ENCODE measurements around the gene RIMS3. TPM values are rescaled to one million over a fixed set of nuclear protein-coding genes. Genes with fewer than 3 reads are reported as not detected.
"Not testable (repeated sequence)": the region's sequence is repeated elsewhere in the genome, so short reads cannot be mapped to it uniquely, and the experiment has no call there.

The RIMS3 gene
- total RNA-seq, 1 donor from 2014 or later: 1.6 TPM

- no peak for DNase-seq (ENCODE audit: missing footprints)
- intact Hi-C loops (cut with DNase I): no loop called here
- ATAC-seq: no peak
These were observed 43.5 kb downstream of the RIMS3 start for GRCh38 chr1:40621821-40622450.

- DNase-seq (ENCODE audit: missing footprints): no peak
- intact Hi-C loops (cut with DNase I): no loop called here
- ATAC-seq: no peak
These were observed 44.8 kb downstream of the RIMS3 start for GRCh38 chr1:40620586-40621210.

DNA sequence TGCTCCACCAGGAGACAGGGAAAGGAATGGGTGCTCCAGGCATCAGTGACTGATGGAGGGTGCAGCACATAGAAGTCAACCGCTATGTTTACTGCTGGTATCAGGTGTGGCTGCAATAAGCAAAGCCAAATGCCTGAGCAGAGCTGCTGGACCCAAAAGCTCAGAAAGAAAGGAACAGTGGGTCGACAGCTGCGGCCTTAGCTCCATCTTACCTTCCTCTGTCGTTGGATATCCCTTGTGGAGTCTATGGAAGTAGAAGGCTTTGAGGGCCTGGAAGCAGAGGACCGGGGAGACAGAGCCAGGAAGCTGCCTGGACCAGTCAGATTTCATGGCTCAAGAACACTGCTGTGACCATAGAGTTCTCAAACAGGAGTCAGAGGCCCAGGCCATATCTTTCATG, 45.3 kb downstream of the RIMS3 start:
- no peak for DNase-seq (ENCODE audit: missing footprints)
- intact Hi-C loops (cut with DNase I): no loop called here
- ATAC-seq: no peak

- ATAC-seq: no peak
- no peak for DNase-seq (ENCODE audit: missing footprints)
- intact Hi-C loops (cut with DNase I): no loop called here
These were observed 47.4 kb downstream of the RIMS3 start for GRCh38 chr1:40618108-40618507.

GRCh38 chr1:40612345-40612831, 53.1 kb downstream of the RIMS3 start:
- no peak for DNase-seq (ENCODE audit: missing footprints)
- peak; percentile 81 for ATAC-seq
- intact Hi-C loops (cut with DNase I): loop anchor here (2.0 to 5.0 kb wide), 3 partner anchors 55 to 340 kb away; partner anchors contain the start of gene RIMS3

DNA sequence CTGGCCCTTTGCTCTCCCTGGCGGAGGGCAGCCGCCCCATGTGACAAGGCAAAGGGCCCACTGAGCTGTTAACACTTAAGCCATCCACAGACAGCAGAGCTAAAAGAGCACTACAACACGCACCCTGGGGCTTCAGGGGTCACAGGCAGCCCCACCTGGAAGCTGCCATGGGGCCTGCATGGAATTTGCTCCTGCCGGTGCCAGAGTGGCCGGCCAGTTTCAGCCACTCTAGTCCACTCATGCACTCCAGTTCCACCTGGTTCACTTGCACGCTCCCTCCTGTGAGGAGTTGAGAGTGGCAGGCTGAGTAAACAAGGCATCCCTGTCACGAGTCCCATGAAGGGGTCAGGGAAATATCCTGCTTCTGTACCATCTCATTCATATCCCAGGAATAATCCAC, 55.3 kb downstream of the RIMS3 start:
- ATAC-seq (no peak), DNase-seq (ENCODE audit: missing footprints) (no peak)
- intact Hi-C loops (cut with DNase I): loop anchor here (5.0 kb wide), 2 partner anchors 57 to 342 kb away; partner anchors contain the start of gene RIMS3

DNA sequence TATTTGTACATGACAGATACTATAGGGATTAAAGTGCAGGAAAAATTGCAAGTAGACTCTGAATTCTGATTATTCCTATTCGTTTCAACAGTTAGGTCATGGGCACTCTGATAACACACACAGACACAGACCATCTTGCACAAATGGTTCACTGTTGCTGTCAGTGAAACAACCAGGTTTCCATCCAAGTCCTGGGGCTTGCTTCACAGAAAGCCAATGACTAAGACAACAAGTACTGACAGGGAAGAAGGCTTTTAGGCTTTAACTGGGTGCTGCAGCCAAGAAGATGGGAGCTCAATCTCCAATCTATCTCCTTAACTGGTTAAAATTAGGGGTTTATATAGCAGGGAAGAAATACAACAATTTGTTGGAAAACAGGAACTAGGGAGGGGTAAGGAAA, 57.6 kb downstream of the RIMS3 start:
- intact Hi-C loops (cut with DNase I): no loop called here
- no peak for DNase-seq (ENCODE audit: missing footprints)

DNA sequence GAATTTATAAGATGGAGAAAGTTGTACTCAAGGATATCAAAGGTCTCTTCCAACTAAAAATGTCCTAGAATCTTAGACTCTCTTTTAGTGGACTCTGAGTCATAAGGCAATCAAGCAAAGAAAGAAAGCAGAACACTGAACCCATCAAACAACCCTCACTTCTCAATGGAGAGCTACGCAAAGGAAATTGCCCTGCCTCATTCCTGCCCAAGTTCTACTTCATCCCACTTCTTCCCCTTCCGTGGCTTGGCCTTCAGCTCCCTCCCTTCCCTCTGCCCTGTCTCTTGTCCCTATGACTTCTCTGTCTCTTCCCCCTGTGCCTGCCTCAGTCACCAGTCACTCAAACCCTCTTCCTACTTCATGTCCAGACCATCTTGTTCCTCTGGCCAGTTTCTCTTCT, 58.5 kb downstream of the RIMS3 start:
- intact Hi-C loops (cut with DNase I): no loop called here
- no peak for DNase-seq (ENCODE audit: missing footprints)
- ATAC-seq: peak; percentile 16

More for the DNA sequence above, 57.6 kb downstream of the RIMS3 start:
- ATAC-seq: no peak

DNA sequence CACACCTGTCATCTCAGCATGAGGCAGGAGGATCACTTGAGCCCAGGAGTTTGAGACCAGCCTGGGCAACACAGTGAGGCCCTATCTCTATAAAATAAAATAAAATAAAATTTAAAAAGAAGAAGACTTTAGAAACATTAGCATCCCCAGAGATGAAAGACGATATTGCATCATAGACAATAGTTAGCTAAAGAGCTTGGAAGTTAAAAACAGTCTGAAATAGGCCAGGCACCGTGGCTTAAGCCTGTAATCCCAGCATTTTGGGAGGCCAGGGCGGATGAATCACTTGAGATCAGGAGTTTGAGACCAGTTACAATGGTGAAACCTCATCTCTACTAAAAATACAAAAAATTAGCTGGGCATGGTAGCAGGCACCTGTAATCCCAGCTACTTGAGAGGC, 59.3 kb downstream of the RIMS3 start:
- ATAC-seq (no peak), DNase-seq (ENCODE audit: missing footprints) (no peak)
- intact Hi-C loops (cut with DNase I): no loop called here

GRCh38 chr1:40599926-40600325, 65.6 kb downstream of the RIMS3 start:
- intact Hi-C loops (cut with DNase I): no loop called here
- ATAC-seq: no peak
- DNase-seq (ENCODE audit: missing footprints): no peak

DNA sequence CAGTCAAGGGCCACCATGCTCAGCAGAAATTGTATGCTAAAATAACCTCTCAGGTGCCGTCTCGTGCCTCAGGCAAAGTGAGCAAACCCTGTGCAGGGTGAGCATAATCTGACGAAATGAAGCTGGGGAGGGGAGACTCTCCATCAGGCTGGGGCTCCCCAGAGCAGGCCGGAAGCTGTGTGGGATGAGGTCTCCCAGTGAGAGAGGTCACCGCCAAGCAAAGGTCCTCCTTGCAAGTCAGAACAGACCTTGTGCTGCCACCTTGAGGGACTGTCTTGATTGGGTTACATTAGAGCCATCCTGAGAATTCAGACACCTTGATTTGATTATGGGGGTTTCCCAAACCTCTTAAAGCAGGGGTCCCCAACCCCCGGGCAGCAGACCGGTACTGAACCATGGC, 69.9 kb downstream of the RIMS3 start:
- DNase-seq (ENCODE audit: missing footprints) (no peak), ATAC-seq (no peak)
- intact Hi-C loops (cut with DNase I): no loop called here

DNA sequence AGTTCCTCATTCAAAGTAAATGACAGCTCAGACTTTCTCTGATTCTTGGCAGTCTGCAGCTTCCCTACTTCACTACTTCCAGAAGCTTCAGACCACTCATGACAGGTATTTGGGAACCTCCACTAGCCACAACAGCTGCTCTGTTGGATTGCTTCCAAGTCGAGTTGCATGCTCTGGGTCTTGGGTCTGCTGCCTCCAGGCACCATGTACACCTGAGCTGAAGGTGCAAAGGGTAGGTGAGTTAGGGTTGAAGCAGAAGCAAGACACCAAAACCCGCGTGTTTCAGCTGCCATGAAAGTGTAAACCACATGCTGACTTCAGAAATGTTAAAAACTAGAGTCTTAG, 71.3 kb downstream of the RIMS3 start:
- no peak for ATAC-seq
- intact Hi-C loops (cut with DNase I): no loop called here
- DNase-seq (ENCODE audit: missing footprints): no peak

- intact Hi-C loops (cut with DNase I): no loop called here
- ATAC-seq (no peak), DNase-seq (ENCODE audit: missing footprints) (no peak)
These were observed 71.9 kb downstream of the RIMS3 start for GRCh38 chr1:40593449-40594186.

- ATAC-seq: peak; percentile 54
- intact Hi-C loops (cut with DNase I): no loop called here
- no peak for DNase-seq (ENCODE audit: missing footprints)
These were observed 73.2 kb downstream of the RIMS3 start for GRCh38 chr1:40592107-40592803.

GRCh38 chr1:40588586-40588985, 76.9 kb downstream of the RIMS3 start:
- ATAC-seq: no peak
- intact Hi-C loops (cut with DNase I): no loop called here

GRCh38 chr1:40583980-40584379, 81.5 kb downstream of the RIMS3 start:
- intact Hi-C loops (cut with DNase I): no loop called here
- DNase-seq (ENCODE audit: missing footprints) (no peak), ATAC-seq (no peak)

More at GRCh38 chr1:40588586-40588985, 76.9 kb downstream of the RIMS3 start:
- DNase-seq (ENCODE audit: missing footprints): no peak

DNA sequence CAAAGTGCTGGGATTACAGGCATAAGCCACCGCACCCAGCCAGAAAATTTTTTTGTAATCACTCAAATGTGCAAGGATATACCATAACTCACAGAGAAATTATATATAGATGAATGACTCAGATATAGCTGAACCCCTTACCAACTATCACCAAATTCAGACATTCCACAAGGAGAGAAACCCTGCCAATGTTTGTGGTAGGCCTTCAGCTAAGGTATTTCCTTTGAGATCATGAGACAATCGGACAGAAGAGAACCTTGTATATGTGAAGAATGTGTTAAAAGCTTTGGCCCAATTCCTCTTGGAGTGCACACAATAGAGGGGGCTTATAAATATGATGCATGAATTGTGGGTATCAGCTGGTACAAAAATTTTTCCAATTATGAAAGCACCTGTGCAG, 83.4 kb downstream of the RIMS3 start:
- DNase-seq (ENCODE audit: missing footprints) (no peak), ATAC-seq (no peak)
- intact Hi-C loops (cut with DNase I): no loop called here

GRCh38 chr1:40575336-40575735, 90.1 kb downstream of the RIMS3 start:
- intact Hi-C loops (cut with DNase I): no loop called here
- no peak for DNase-seq (ENCODE audit: missing footprints)

DNA sequence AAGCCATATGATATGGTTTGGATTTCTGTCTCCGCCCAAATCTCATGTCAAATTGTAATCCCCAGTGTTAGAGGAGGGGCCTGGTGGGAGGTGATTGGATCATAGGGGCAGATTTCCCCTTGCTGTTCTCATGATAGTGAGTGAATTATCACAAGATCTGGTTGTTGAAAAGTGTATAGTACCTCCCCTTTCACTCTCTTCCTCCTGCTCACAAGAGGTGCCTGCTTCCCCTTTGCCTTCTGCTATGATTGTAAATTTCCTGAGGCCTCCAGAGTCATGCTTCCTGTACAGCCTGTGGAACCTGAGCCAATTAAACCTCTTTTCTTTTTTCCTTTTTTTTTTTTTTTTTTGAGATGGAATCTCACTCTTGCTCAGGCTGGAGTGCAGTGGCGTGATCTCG, 90.7 kb downstream of the RIMS3 start:
- DNase-seq (ENCODE audit: missing footprints); intact Hi-C loops (cut with DNase I); ATAC-seq: not testable (repeated sequence)

More at GRCh38 chr1:40575336-40575735, 90.1 kb downstream of the RIMS3 start:
- no peak for ATAC-seq
